Neural progenitor cell (in vitro differentiated cells): Measurements from ENCODE around the gene ASTN1. TPM values are rescaled to one million over a fixed set of nuclear protein-coding genes. Genes with fewer than 3 reads are reported as not detected.

Experiments
- DNase-seq: peaks from one replicate; pipeline ENCODE4 v3.0.0-alpha.2; 2016; ENCODE audit warnings: low spot score
- H2AFZ ChIP-seq: fragments of 200-600 bp; sonication (generic); replicated peaks from 2 replicates; pipeline ENCODE4 v1.6.1; 2016; ENCODE audit warnings: antibody characterized with exemption
- H3F3A ChIP-seq: fragments of 200-600 bp; sonication (generic); 2 replicates; pipeline ENCODE4 v1.6.1; 2016; ENCODE audit warnings: antibody characterized with exemption, low read depth
- H3K27ac ChIP-seq: fragments of 200-600 bp; sonication (generic); 2 replicates; pipeline ENCODE4 v1.5.1; 2016; ENCODE audit warnings: mild to moderate bottlenecking
- H3K27me3 ChIP-seq: fragments of 200-600 bp; sonication (generic); 2 replicates; pipeline ENCODE4 v1.6.1; 2016; ENCODE audit warnings: mild to moderate bottlenecking, moderate library complexity
- H3K36me3 ChIP-seq: fragments of 200-600 bp; sonication (generic); 2 replicates; pipeline ENCODE4 v1.5.1; 2016
- H3K4me1 ChIP-seq: fragments of 200-600 bp; sonication (generic); 2 replicates; pipeline ENCODE4 v1.6.1; 2016; ENCODE audit warnings: mixed run types
- H3K4me2 ChIP-seq: fragments of 200-600 bp; sonication (generic); 2 replicates; pipeline ENCODE4 v1.6.1; 2016
- H3K4me3 ChIP-seq: fragments of 200-600 bp; sonication (generic); 2 replicates; pipeline ENCODE4 v1.5.1; 2016
- H3K79me2 ChIP-seq: fragments of 200-600 bp; sonication (generic); 2 replicates; pipeline ENCODE4 v1.6.1; 2016; ENCODE audit warnings: low read depth
- H3K9ac ChIP-seq: fragments of 200-600 bp; sonication (generic); 2 replicates; pipeline ENCODE4 v1.6.1; 2016
- H3K9me3 ChIP-seq: fragments of 200-600 bp; sonication (generic); 2 replicates; pipeline ENCODE4 v1.5.1; 2016; ENCODE audit warnings: low read depth
- H4K20me1 ChIP-seq: fragments of 200-600 bp; sonication (generic); 2 replicates; pipeline ENCODE4 v1.6.1; 2016; ENCODE audit warnings: low read depth
- H3K27ac Mint-ChIP-seq: 3 replicates; pipeline ENCODE4 v1.8.0; 2021; ENCODE audit warnings: mixed read lengths
- H3K27me3 Mint-ChIP-seq: 2 replicates; pipeline ENCODE4 v1.8.0; 2022; ENCODE audit warnings: low read depth, mild to moderate bottlenecking, inconsistent platforms, moderate library complexity, mixed read lengths; ENCODE audit not compliant: insufficient read depth
- H3K36me3 Mint-ChIP-seq: 3 replicates; pipeline ENCODE4 v1.8.0; 2021; ENCODE audit warnings: mixed read lengths
- H3K4me1 Mint-ChIP-seq: 3 replicates; pipeline ENCODE4 v1.8.0; 2021; ENCODE audit warnings: mixed read lengths
- H3K4me3 Mint-ChIP-seq: 3 replicates; pipeline ENCODE4 v1.8.0; 2021; ENCODE audit warnings: mild to moderate bottlenecking, moderate library complexity, mixed read lengths
- H3K9me3 Mint-ChIP-seq: 3 replicates; pipeline ENCODE4 v1.8.0; 2020; ENCODE audit warnings: mixed read lengths
- CTCF ChIP-seq: fragments of 200-600 bp; sonication (generic); IDR thresholded peaks from 2 replicates; pipeline ENCODE4 v1.5.1; 2017; ENCODE audit warnings: antibody characterized with exemption, mild to moderate bottlenecking
- EZH2 ChIP-seq: fragments of 200-600 bp; sonication (generic); IDR thresholded peaks from 2 replicates; pipeline ENCODE4 v1.6.1; 2017; ENCODE audit warnings: antibody characterized with exemption, mild to moderate bottlenecking, moderate library complexity
- EZH2phosphoT487 ChIP-seq: fragments of 200-600 bp; sonication (generic); IDR thresholded peaks from 2 replicates; pipeline ENCODE4 v1.6.1; 2017; ENCODE audit warnings: antibody characterized with exemption
- total RNA-seq: library from RNA; depleted of rRNA; stranded (reverse); fragments of >200 nt; gene quantifications from 2 replicates; pipeline ENCODE4 v1.2.3, GENCODE V29; 2015; ENCODE audit warnings: low replicate concordance

The ASTN1 gene
- total RNA-seq, 1 donor from 2014 or later = 7.7 TPM

DNA sequence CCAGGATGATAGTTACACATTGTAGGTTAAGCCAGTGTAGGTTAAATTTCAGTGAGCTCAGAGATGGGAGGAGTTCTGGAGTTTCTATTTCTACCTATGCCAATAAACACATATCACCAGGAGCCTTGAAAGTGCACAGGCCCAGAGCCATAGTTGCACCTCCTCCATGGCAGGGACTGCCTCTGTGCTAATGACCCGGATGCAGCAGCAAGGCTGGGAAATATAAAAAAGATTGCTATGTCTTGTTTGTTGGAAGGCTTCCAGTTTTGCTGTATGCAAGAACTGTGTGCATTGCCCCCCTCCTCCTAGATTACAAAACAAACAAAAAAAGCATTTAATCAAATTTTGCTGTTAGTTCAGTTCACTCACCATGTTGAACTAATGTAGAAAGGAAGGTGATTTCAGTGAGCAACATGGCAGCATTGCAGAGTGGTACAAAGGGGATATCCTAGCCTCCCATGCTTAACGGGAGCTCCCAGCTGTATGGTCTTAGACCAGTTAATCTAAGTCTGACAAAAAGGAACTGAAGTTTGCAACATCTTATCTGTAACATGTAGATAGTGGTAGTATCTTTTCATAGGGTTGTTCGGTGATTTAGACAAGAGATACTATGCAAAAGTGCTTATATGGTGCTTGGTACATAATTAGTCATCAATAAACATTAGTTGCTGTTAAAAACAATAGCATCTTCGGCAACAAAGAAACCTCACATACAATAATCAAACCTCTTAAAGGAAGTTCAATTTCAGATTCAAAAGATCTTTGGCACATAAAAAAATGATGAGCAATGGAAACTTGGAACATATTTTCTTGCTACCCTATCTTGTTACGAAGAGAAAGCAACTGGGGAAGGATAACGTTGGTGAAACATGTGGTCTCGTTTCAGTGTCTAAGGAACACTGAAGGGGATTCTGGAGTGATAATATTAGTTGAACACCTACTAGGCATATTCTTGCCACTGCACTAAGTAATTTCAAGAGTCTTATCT is 309.5 kb downstream of the ASTN1 start:
- no peak overlapping the region for H3K4me3 Mint-ChIP-seq
- H3K27me3 Mint-ChIP-seq = no peaks in the 10 kb centered on the region
- Histone ChIP-seq H3K9me3 (no peaks in the 10 kb centered on the region), H3K9ac (no peak overlapping the region), H2AFZ (no peak overlapping the region), H4K20me1 (no peaks in the 10 kb centered on the region), H3K4me3 (no peak overlapping the region), H3K27me3 (no peaks in the 10 kb centered on the region), H3F3A (no peaks in the 10 kb centered on the region), H3K27ac (no peak overlapping the region), H3K4me2 (no peak overlapping the region), H3K36me3 (no peaks in the 10 kb centered on the region), H3K4me1 (no peaks in the 10 kb centered on the region), H3K79me2 (no peaks in the 10 kb centered on the region)
- no peaks in the 10 kb centered on the region for H3K9me3 Mint-ChIP-seq
- DNase-seq = no peak
- no peak for TF ChIP-seq EZH2phosphoT487
- TF ChIP-seq EZH2 = no peak
- TF ChIP-seq CTCF = no peak
- no peak overlapping the region for H3K27ac Mint-ChIP-seq
- H3K36me3 Mint-ChIP-seq = no peaks in the 10 kb centered on the region
- H3K4me1 Mint-ChIP-seq = peaks cover 5% of the 10 kb centered on the region

DNA sequence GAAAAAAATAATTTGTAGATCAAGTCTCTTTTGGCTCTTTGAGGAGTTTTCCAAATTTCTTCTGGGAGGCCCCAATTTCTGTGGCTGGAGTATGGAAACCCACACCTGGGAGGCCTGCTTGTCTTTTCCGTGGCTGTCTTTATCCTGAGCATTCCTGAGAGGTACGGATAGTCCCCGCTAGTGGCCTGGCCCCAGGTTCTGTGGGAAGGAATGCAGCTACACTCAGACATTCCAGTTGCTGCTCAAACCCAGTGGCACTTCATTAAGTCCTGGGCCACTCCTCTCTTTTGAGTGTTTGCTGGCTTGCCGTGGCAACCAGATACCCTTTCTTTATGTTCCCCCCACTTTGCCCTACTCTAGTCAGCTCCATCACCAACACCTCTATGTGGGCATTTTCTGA is 310.4 kb downstream of the ASTN1 start:
- DNase-seq = peak; percentile 11
- Histone ChIP-seq H3F3A (no peaks in the 10 kb centered on the region), H4K20me1 (no peaks in the 10 kb centered on the region), H3K36me3 (no peaks in the 10 kb centered on the region), H3K9ac (no peak overlapping the region), H3K27me3 (no peaks in the 10 kb centered on the region), H2AFZ (no peak overlapping the region), H3K9me3 (no peaks in the 10 kb centered on the region), H3K4me1 (no peaks in the 10 kb centered on the region), H3K4me2 (no peak overlapping the region), H3K4me3 (no peak overlapping the region), H3K79me2 (no peaks in the 10 kb centered on the region), H3K27ac (no peak overlapping the region)
- no peak overlapping the region for H3K4me3 Mint-ChIP-seq
- TF ChIP-seq EZH2phosphoT487 (no peak), EZH2 (no peak), CTCF (no peak)
- no peak overlapping the region for H3K27ac Mint-ChIP-seq
- H3K27me3 Mint-ChIP-seq = no peaks in the 10 kb centered on the region
- H3K4me1 Mint-ChIP-seq = peaks cover 5% of the 10 kb centered on the region
- no peaks in the 10 kb centered on the region for H3K36me3 Mint-ChIP-seq
- H3K9me3 Mint-ChIP-seq = no peaks in the 10 kb centered on the region

GRCh38 chr1:176853503-176853902 is 311.0 kb downstream of the ASTN1 start:
- H3K9ac ChIP-seq = no peak overlapping the region
- no peaks in the 10 kb centered on the region for H3K9me3 ChIP-seq
- no peaks in the 10 kb centered on the region for H3K79me2 ChIP-seq
- no peak overlapping the region for H3K4me2 ChIP-seq
- Mint-ChIP-seq H3K9me3 (no peaks in the 10 kb centered on the region), H3K27me3 (no peaks in the 10 kb centered on the region), H3K27ac (no peak overlapping the region), H3K36me3 (no peaks in the 10 kb centered on the region), H3K4me3 (no peak overlapping the region), H3K4me1 (peaks cover 5% of the 10 kb centered on the region)
- H3K27ac ChIP-seq = no peak overlapping the region
- no peaks in the 10 kb centered on the region for H3K4me1 ChIP-seq
- H2AFZ ChIP-seq = no peak overlapping the region
- DNase-seq = no peak
- no peaks in the 10 kb centered on the region for H4K20me1 ChIP-seq
- no peaks in the 10 kb centered on the region for H3K36me3 ChIP-seq
- no peak overlapping the region for H3K4me3 ChIP-seq
- no peaks in the 10 kb centered on the region for H3K27me3 ChIP-seq
- TF ChIP-seq EZH2phosphoT487 (no peak), CTCF (no peak), EZH2 (no peak)
- H3F3A ChIP-seq = no peaks in the 10 kb centered on the region
